Dendritic cell treated with granulocyte-macrophage colony-stimulating factor and Interleukin-4, amounts not matched to agents 40 ng/mL and 50 ng/mL, for 4 days (primary cell): ENCODE results near the gene CDC34.
"Not testable (repeated sequence)": the region's sequence is repeated elsewhere in the genome, so short reads cannot be mapped to it uniquely, and the experiment has no call there.

Experiments used
- H3K27ac Mint-ChIP-seq: one replicate; pipeline ENCODE4 v1.8.0; 2022; ENCODE audit warnings: mild to moderate bottlenecking, mixed read lengths
- H3K27me3 Mint-ChIP-seq: one replicate; pipeline ENCODE4 v1.8.0; 2022; ENCODE audit warnings: mild to moderate bottlenecking, mixed read lengths
- H3K36me3 Mint-ChIP-seq: one replicate; pipeline ENCODE4 v1.8.0; 2022; ENCODE audit warnings: low read depth, mixed read lengths
- H3K4me1 Mint-ChIP-seq: one replicate; pipeline ENCODE4 v1.8.0; 2022; ENCODE audit warnings: low read depth, mixed read lengths
- H3K4me3 Mint-ChIP-seq: one replicate; pipeline ENCODE4 v1.8.0; 2022; ENCODE audit warnings: mild to moderate bottlenecking, moderate library complexity, mixed read lengths
- H3K9me3 Mint-ChIP-seq: one replicate; pipeline ENCODE4 v1.8.0; 2022; ENCODE audit warnings: mixed read lengths
- intact Hi-C: fragments of 100-400 bp; cut with micrococcal nuclease; formaldehyde crosslinking; loops from one replicate; pipeline ENCODE4 v1.15.0; 2022

The CDC34 gene

GRCh38 chr19:584240-585001 is 52.9 kb downstream of the CDC34 start:
- intact Hi-C loops: loop anchor here (5.0 kb wide), 1 partner anchor 148 kb away; no protein-coding TSS in a partner anchor
- H3K9me3 Mint-ChIP-seq: no peaks in the 10 kb centered on the region
- H3K27me3 Mint-ChIP-seq: peaks cover 45% of the 10 kb centered on the region
- peaks cover 43% of the 10 kb centered on the region for H3K36me3 Mint-ChIP-seq
- no peak overlapping the region for H3K27ac Mint-ChIP-seq
- no peak overlapping the region for H3K4me3 Mint-ChIP-seq
- H3K4me1 Mint-ChIP-seq: peaks cover 11% of the 10 kb centered on the region

- intact Hi-C loops: loop anchor here (5.0 kb wide), 1 partner anchor 147 kb away; no protein-coding TSS in a partner anchor
- H3K4me3 Mint-ChIP-seq, H3K27ac Mint-ChIP-seq, H3K9me3 Mint-ChIP-seq: not testable (repeated sequence)
- H3K36me3 Mint-ChIP-seq: peaks cover 36% of the 10 kb centered on the region
- H3K27me3 Mint-ChIP-seq: peaks cover 45% of the 10 kb centered on the region
- H3K4me1 Mint-ChIP-seq: peaks cover 11% of the 10 kb centered on the region
Measured at GRCh38 chr19:585146-585545, 53.6 kb downstream of the CDC34 start.

- Mint-ChIP-seq H3K4me1 (peaks cover 11% of the 10 kb centered on the region), H3K27me3 (peaks cover 50% of the 10 kb centered on the region), H3K36me3 (peaks cover 31% of the 10 kb centered on the region), H3K4me3 (no peak overlapping the region), H3K9me3 (no peaks in the 10 kb centered on the region), H3K27ac (no peak overlapping the region)
- intact Hi-C loops: loop anchor here (5.0 kb wide), 1 partner anchor 147 kb away; no protein-coding TSS in a partner anchor
Measured at GRCh38 chr19:585551-586110, 54.1 kb downstream of the CDC34 start.

- Mint-ChIP-seq H3K36me3 (peaks cover 7% of the 10 kb centered on the region), H3K27me3 (peaks cover 74% of the 10 kb centered on the region), H3K4me3 (no peak overlapping the region), H3K9me3 (no peaks in the 10 kb centered on the region), H3K27ac (no peak overlapping the region), H3K4me1 (peaks cover 11% of the 10 kb centered on the region)
- intact Hi-C loops: loop anchor here (5.0 kb wide), 1 partner anchor 144 kb away; no protein-coding TSS in a partner anchor
Measured at GRCh38 chr19:588093-588740, 56.7 kb downstream of the CDC34 start.

GRCh38 chr19:588741-589692 is 57.5 kb downstream of the CDC34 start:
- intact Hi-C loops: loop anchor here (5.0 kb wide), 1 partner anchor 143 kb away; no protein-coding TSS in a partner anchor
- Mint-ChIP-seq H3K4me1 (peaks cover 7% of the 10 kb centered on the region), H3K27ac (no peak overlapping the region), H3K36me3 (no peaks in the 10 kb centered on the region), H3K4me3 (peak overlapping the region; percentile 23), H3K27me3 (peaks cover 79% of the 10 kb centered on the region), H3K9me3 (no peaks in the 10 kb centered on the region)

GRCh38 chr19:589693-590395 is 58.3 kb downstream of the CDC34 start, which contains the start of gene HCN2:
TSS of gene HCN2 (plus strand) at chr19:589881. CDS start at chr19:589946, 65 bp downstream.
- Mint-ChIP-seq H3K27ac (no peak within 1 kb of the TSS), H3K36me3 (no peaks in the 10 kb centered on the region), H3K9me3 (no peaks in the 10 kb centered on the region), H3K4me3 (peak within 1 kb of the TSS; percentile 39), H3K4me1 (peaks cover 6% of the 10 kb centered on the region), H3K27me3 (peaks cover 86% of the 10 kb centered on the region)
- intact Hi-C loops: loop anchor here (5.0 kb wide), 1 partner anchor 142 kb away; no protein-coding TSS in a partner anchor

- no peak overlapping the region for H3K27ac Mint-ChIP-seq
- H3K36me3 Mint-ChIP-seq: no peaks in the 10 kb centered on the region
- H3K4me3 Mint-ChIP-seq: peak overlapping the region; percentile 39
- intact Hi-C loops: no loop called here
- H3K9me3 Mint-ChIP-seq: no peaks in the 10 kb centered on the region
- peaks cover 87% of the 10 kb centered on the region for H3K27me3 Mint-ChIP-seq
- peaks cover 6% of the 10 kb centered on the region for H3K4me1 Mint-ChIP-seq
Measured at GRCh38 chr19:590396-590745, 58.8 kb downstream of the CDC34 start.

- peaks cover 6% of the 10 kb centered on the region for H3K4me1 Mint-ChIP-seq
- intact Hi-C loops: no loop called here
- H3K4me3 Mint-ChIP-seq: no peak overlapping the region
- H3K36me3 Mint-ChIP-seq: no peaks in the 10 kb centered on the region
- no peaks in the 10 kb centered on the region for H3K9me3 Mint-ChIP-seq
- no peak overlapping the region for H3K27ac Mint-ChIP-seq
- peaks cover 89% of the 10 kb centered on the region for H3K27me3 Mint-ChIP-seq
Measured at GRCh38 chr19:590750-591098, 59.2 kb downstream of the CDC34 start.

- peaks cover 87% of the 10 kb centered on the region for H3K27me3 Mint-ChIP-seq
- intact Hi-C loops: no loop called here
- no peak overlapping the region for H3K4me3 Mint-ChIP-seq
Measured at GRCh38 chr19:591099-591958, 59.8 kb downstream of the CDC34 start.

More at GRCh38 chr19:591099-591958, 59.8 kb downstream of the CDC34 start:
- Mint-ChIP-seq H3K36me3 (no peaks in the 10 kb centered on the region), H3K4me1 (peaks cover 6% of the 10 kb centered on the region), H3K27ac (no peak overlapping the region), H3K9me3 (no peaks in the 10 kb centered on the region)
